Measurements from ENCODE around the gene RLF. TPM values are rescaled to one million over a fixed set of nuclear protein-coding genes. Genes with fewer than 3 reads are reported as not detected.

Gene RLF
- total and polyA plus RNA-seq, 9 of the 15 experiments (the other 6 are each of a cell fraction or from before 2014, with no cell fraction given), result 3.6 to 35.0 (median 21.2) TPM

- FAIRE-seq (no peak), DNase-seq (ENCODE audit: extremely low read depth in 1 of 4, low spot score in 3 of 4) (no peak), ATAC-seq (no peak)
- ChIA-PET CTCF (ENCODE audit: low intra/inter-chr PET ratio) (no interaction called here), POLR2A (interaction anchor here (1.5 to 3.4 kb wide), 3 partner anchors 8 to 14 kb away, joined by 5 to 23 read pairs (median 8); partner anchors contain the start of gene TMCO2)
- H3K9ac ChIP-seq (ENCODE audit: insufficient read depth in 1 of 2, low read depth in 2 of 2, low read length in 2 of 2), result no peak overlapping the region
- H4K20me1 ChIP-seq (replicated peaks; ENCODE audit: control insufficient read depth, insufficient read depth, low read length), result no peaks in the 10 kb centered on the region
- no peak overlapping the region for H2AFZ ChIP-seq (ENCODE audit: low read depth, low read length)
- no peak overlapping the region for H3K27ac ChIP-seq (ENCODE audit: extremely low read depth, low read depth, low read length)
- H3K4me2 ChIP-seq (ENCODE audit: insufficient read depth, low read length), result no peak overlapping the region
- BruUV-seq (replicated peaks), result no TSS peak
- in situ Hi-C loops (cut with MboI) (no loop called here), intact Hi-C loops (cut with micrococcal nuclease) (no loop called here)
- peaks cover 45% of the 10 kb centered on the region for H3K79me2 ChIP-seq (ENCODE audit: control insufficient read depth, insufficient read depth, low read length)
- H3K9me1 ChIP-seq (ENCODE audit: control insufficient read depth, insufficient read depth, low read length), result no peaks in the 10 kb centered on the region
- H3K4me3 ChIP-seq, result no peak overlapping the region
- peaks cover 0 to 6% of the 10 kb centered on the region in 2 experiments; a peak in 4 of 5 replicates for H3K4me1 ChIP-seq (replicated peaks in 1 of 2; ENCODE audit: control insufficient read depth in 2 of 2, insufficient read depth in 2 of 2, low read length in 2 of 2)
- peaks cover 12% of the 10 kb centered on the region; the same call in 2 of the 3 replicates for H3K36me3 ChIP-seq (ENCODE audit: control insufficient read depth, insufficient read depth, low read length)
- TF ChIP-seq HOXB6 (CRISPR knock-in tag; IDR thresholded peaks at IDR 0.05; ENCODE audit: borderline replicate concordance) (no peak), RBM25 (IDR thresholded peaks at IDR 0.05; ENCODE audit: low read depth, low read length, severe bottlenecking) (peak; percentile 57), ARID1B (IDR thresholded peaks at IDR 0.05) (no peak)
- H3K9me3 ChIP-seq (replicated peaks; ENCODE audit: control insufficient read depth, insufficient read depth, low read depth, low read length), result no peaks in the 10 kb centered on the region
- H3K27me3 ChIP-seq (ENCODE audit: control insufficient read depth in 2 of 2, insufficient read depth in 2 of 2, low read length in 2 of 2), result no peaks in the 10 kb centered on the region; a peak in 1 of 5 replicates
These were observed 94.0 kb downstream of the RLF start for GRCh38 chr1:40255231-40255630.

DNA sequence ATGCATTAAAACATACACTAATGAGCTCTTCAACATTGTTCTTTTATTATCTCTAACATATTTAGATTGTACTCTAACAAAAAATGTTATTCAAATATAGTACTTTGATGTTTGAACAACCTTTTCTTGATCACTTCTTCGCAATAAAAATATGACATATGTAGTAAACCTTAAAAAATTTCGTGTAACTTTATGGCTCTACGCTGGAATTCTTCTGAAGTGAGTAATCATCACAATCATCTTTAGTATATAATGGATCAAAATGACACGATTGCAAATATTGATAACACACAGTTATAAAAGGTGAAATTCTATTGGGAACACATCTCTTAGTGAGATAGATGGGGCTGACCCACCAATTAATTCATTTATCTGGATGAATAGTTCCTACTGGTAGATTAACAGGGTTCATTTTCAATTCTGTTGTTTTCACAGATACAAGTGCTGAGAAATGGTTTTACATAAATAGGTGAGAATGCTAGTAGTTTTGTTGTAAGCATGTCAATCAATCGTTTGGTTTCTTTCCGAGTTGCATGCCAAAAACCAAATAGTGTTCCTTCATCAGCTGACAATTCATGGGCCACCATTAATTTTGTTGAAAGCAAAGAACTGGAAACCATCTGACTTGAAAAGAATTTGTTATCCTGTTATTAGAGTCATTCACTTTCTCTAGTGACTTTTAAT lies 95.4 kb downstream of the RLF start:
- ATAC-seq (no peak), FAIRE-seq (no peak), DNase-seq (ENCODE audit: extremely low read depth in 1 of 4, low spot score in 3 of 4) (no peak)
- in situ Hi-C loops (cut with MboI), result no loop called here
- peaks cover 54% of the 10 kb centered on the region for H3K79me2 ChIP-seq (ENCODE audit: control insufficient read depth, insufficient read depth, low read length)
- H3K9me3 ChIP-seq (replicated peaks; ENCODE audit: control insufficient read depth, insufficient read depth, low read depth, low read length), result no peaks in the 10 kb centered on the region
- peak overlapping the region in 1 of 2 experiments; percentile 98; a peak in 3 of 4 replicates for H3K9ac ChIP-seq (ENCODE audit: insufficient read depth in 1 of 2, low read depth in 2 of 2, low read length in 2 of 2)
- H3K27me3 ChIP-seq (ENCODE audit: control insufficient read depth in 2 of 2, insufficient read depth in 2 of 2, low read length in 2 of 2), result no peaks in the 10 kb centered on the region; a peak in 1 of 5 replicates
- H3K9me1 ChIP-seq (ENCODE audit: control insufficient read depth, insufficient read depth, low read length), result no peaks in the 10 kb centered on the region
- ChIA-PET CTCF (ENCODE audit: low intra/inter-chr PET ratio) (no interaction called here), POLR2A (interaction anchor here (1.5 to 3.4 kb wide), 3 partner anchors 9 to 16 kb away, joined by 4 to 23 read pairs (median 9); partner anchors contain the start of gene TMCO2)
- peaks cover 25% of the 10 kb centered on the region for H3K36me3 ChIP-seq (ENCODE audit: control insufficient read depth, insufficient read depth, low read length)
- TF ChIP-seq ZNF212 (CRISPR knock-in tag; IDR thresholded peaks at IDR 0.05), result no peak
- no peak for TF ChIP-seq DPF2 (IDR thresholded peaks at IDR 0.05)
- 0 out of 2 replicates have a peak, but pooled peaks have one; percentile 24 for TF ChIP-seq GATAD2B (IDR thresholded peaks at IDR 0.05; ENCODE audit: borderline replicate concordance)
- TF ChIP-seq ZKSCAN1 (IDR thresholded peaks at IDR 0.05; ENCODE audit: low read depth, low read length), result no peak
- no peak for TF ChIP-seq ZNF184 (CRISPR knock-in tag; IDR thresholded peaks at IDR 0.05)
- 0 out of 2 replicates have a peak, but pooled peaks have one; percentile 13 for TF ChIP-seq DNMT1 (IDR thresholded peaks at IDR 0.05)
- 0 out of 2 replicates have a peak, but pooled peaks have one; percentile 11 for TF ChIP-seq BACH1 (tag; IDR thresholded peaks at IDR 0.05)
- TF ChIP-seq PKNOX1 (IDR thresholded peaks at IDR 0.05), result peak; percentile 76
- TF ChIP-seq PHF8 (IDR thresholded peaks at IDR 0.05; ENCODE audit: borderline replicate concordance, low read length), result no peak
- H4K20me1 ChIP-seq (replicated peaks; ENCODE audit: control insufficient read depth, insufficient read depth, low read length), result no peaks in the 10 kb centered on the region
- peak overlapping the region; percentile 97; the same call in 2 of the 3 replicates for H3K27ac ChIP-seq (ENCODE audit: extremely low read depth, low read depth, low read length)
- H3K4me1 ChIP-seq (replicated peaks in 1 of 2; ENCODE audit: control insufficient read depth in 2 of 2, insufficient read depth in 2 of 2, low read length in 2 of 2), result peaks cover 0 to 6% of the 10 kb centered on the region in 2 experiments; a peak in 4 of 5 replicates
- whole genome bisulfite sequencing (ENCODE audit: insufficient coverage, low coverage, missing lambda C conversion rate), result 30% methylated on average over 6 of the region's 6 CpGs
- H3K4me3 ChIP-seq, result peak overlapping the region; percentile 95
- H3K4me2 ChIP-seq (ENCODE audit: insufficient read depth, low read length), result peak overlapping the region; percentile 98
- BruUV-seq (replicated peaks), result no TSS peak
- peak overlapping the region; percentile 96; the same call in 1 of the 2 replicates for H2AFZ ChIP-seq (ENCODE audit: low read depth, low read length)
- intact Hi-C loops (cut with micrococcal nuclease), result no loop called here
